ENCODE measurements around the gene SENP6. TPM values are rescaled to one million over a fixed set of nuclear protein-coding genes. Genes with fewer than 3 reads are reported as not detected.

SENP6 gene, protein sequence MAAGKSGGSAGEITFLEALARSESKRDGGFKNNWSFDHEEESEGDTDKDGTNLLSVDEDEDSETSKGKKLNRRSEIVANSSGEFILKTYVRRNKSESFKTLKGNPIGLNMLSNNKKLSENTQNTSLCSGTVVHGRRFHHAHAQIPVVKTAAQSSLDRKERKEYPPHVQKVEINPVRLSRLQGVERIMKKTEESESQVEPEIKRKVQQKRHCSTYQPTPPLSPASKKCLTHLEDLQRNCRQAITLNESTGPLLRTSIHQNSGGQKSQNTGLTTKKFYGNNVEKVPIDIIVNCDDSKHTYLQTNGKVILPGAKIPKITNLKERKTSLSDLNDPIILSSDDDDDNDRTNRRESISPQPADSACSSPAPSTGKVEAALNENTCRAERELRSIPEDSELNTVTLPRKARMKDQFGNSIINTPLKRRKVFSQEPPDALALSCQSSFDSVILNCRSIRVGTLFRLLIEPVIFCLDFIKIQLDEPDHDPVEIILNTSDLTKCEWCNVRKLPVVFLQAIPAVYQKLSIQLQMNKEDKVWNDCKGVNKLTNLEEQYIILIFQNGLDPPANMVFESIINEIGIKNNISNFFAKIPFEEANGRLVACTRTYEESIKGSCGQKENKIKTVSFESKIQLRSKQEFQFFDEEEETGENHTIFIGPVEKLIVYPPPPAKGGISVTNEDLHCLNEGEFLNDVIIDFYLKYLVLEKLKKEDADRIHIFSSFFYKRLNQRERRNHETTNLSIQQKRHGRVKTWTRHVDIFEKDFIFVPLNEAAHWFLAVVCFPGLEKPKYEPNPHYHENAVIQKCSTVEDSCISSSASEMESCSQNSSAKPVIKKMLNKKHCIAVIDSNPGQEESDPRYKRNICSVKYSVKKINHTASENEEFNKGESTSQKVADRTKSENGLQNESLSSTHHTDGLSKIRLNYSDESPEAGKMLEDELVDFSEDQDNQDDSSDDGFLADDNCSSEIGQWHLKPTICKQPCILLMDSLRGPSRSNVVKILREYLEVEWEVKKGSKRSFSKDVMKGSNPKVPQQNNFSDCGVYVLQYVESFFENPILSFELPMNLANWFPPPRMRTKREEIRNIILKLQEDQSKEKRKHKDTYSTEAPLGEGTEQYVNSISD
- polyA plus RNA-seq (2012; ENCODE audit: insufficient read depth, insufficient read length, low read depth) = 27.0 TPM

DNA sequence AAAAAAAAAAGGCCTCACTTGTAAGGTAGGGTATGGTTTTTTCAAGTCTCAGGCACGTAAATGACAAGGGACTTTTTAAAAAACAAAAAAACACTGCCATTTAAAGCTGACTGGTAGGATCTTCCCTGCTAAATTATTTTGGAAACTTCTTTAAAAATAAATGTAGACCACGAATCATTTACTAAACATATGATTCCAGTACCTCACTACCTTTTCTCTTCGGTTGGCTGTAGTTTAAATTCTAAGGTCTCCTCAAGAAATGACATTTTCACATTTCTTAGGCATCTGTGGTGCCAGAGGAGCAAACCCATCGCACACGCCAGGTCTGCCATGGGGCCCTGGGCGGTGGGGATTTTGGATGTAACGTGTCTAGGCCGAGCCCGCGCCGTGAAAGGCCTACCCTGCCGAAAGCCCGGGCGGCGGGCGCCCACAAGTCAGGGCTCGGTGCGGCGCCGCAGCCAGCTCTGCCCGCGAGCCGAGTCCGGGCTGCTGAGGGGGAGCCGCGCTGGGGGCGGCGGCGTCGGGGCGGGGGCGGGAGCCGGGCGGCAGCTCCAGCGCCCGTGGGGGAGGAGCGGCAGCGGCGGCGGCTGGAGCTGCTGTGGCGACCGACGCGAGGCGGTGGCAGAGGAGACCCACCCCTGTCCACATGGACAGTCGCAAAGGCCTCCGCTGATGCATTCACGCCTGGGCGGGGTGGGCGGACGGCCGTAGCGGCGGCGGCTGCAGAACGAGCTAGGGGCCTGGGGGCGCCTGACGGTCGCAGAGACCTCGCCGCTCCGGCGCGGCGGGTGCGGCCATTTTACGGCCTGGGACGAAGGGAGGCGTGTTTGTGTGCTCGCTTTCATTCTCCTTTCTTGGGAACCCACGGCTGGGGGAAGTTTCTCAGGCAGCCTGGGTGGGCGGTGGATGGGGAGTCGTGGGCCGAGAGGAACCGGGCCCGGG, at the start of gene SENP6:
Gene SENP6, plus strand, starts transcription at position 577 of the 942 bp plus-strand sequence. CDS start 645 bp downstream, outside the sequence.
- TF ChIP-seq, protein P1, sequence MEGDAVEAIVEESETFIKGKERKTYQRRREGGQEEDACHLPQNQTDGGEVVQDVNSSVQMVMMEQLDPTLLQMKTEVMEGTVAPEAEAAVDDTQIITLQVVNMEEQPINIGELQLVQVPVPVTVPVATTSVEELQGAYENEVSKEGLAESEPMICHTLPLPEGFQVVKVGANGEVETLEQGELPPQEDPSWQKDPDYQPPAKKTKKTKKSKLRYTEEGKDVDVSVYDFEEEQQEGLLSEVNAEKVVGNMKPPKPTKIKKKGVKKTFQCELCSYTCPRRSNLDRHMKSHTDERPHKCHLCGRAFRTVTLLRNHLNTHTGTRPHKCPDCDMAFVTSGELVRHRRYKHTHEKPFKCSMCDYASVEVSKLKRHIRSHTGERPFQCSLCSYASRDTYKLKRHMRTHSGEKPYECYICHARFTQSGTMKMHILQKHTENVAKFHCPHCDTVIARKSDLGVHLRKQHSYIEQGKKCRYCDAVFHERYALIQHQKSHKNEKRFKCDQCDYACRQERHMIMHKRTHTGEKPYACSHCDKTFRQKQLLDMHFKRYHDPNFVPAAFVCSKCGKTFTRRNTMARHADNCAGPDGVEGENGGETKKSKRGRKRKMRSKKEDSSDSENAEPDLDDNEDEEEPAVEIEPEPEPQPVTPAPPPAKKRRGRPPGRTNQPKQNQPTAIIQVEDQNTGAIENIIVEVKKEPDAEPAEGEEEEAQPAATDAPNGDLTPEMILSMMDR (IDR thresholded peaks at IDR 0.05; ENCODE audit: low read depth, low read length) = no peak
- Histone ChIP-seq H3K4me3 (ENCODE audit: low read depth, low read length) (peak within 1 kb of the TSS; percentile 95), H3K27me3 (no peaks in the 10 kb centered on the region), H3K36me3 (no peaks in the 10 kb centered on the region; the same call in none of the 2 replicates), H3K4me1 (peaks cover 6% of the 10 kb centered on the region; the same call in 1 of the 2 replicates), H3K9me3 (no peaks in the 10 kb centered on the region)
- DNase-seq = peak; percentile 90

DNA sequence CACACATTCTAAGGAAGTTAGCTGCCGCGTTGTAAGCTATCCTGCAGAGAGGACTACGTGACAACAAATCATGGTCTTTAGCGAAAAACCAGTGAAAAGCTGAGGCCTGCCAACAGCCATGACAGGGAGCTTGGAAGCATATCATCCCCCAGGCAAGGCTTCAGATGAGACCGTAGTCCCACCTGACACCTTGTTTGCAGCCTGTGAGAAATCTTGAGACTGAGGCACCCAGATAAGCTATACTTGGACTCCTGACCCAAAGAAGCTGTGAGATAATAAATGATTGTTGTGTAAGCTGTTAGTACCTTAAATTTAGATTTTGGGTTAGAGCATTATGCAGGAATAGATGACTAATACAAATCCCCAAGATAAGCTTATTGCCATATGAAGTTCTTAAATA, 45.4 kb upstream of the SENP6 start:
- Histone ChIP-seq H3K4me1 (peaks cover 6% of the 10 kb centered on the region), H3K4me3 (ENCODE audit: low read depth, low read length) (no peak overlapping the region), H3K36me3 (no peaks in the 10 kb centered on the region), H3K9me3 (no peaks in the 10 kb centered on the region), H3K27me3 (no peaks in the 10 kb centered on the region)
- TF ChIP-seq, protein P1 (IDR thresholded peaks at IDR 0.05; ENCODE audit: low read depth, low read length) = no peak
- no peak for DNase-seq

DNA sequence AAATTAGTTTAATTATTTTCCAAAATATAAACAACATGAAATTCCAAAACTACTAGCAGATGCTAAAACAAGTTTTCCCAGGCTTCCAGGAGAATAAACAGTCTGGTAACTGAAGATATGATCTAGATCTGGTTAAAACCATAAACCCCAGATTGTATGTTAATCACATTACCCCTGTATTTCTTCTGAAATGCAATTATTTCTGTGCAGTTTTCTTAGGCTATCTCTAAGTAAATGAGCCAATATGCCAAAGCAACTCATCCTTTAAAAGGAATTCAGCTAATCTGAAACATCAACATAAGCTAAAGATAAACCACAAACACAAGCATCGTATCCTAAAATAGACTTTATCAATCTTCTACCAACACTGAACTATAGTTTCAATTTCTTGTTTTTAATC, 44.6 kb upstream of the SENP6 start:
- TF ChIP-seq, protein P1 (IDR thresholded peaks at IDR 0.05; ENCODE audit: low read depth, low read length) = no peak
- Histone ChIP-seq H3K27me3 (no peaks in the 10 kb centered on the region), H3K4me3 (ENCODE audit: low read depth, low read length) (no peak overlapping the region), H3K4me1 (peaks cover 6% of the 10 kb centered on the region), H3K9me3 (no peaks in the 10 kb centered on the region), H3K36me3 (no peaks in the 10 kb centered on the region)
- DNase-seq = no peak

DNA sequence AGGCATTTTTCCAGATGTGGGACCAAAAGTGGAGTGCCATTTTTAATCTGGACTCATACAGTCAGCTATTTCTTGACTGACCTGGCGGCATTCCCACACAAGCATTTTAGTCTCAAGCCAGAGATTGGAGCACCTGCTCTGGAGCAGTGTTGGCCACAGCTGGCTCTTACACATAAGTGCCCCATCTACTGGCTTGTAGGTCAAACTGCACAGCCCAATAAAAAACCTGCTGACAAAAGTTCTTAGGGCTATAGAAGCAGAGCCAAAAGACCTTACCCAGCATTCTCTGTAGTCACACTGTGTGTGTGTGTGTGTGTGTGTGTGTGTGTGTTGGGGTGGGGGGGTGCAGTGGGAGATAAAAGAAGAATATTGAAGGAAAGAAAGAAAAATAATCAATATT, 38.6 kb upstream of the SENP6 start:
- TF ChIP-seq, protein P1 (IDR thresholded peaks at IDR 0.05; ENCODE audit: low read depth, low read length) = peak; percentile 76
- Histone ChIP-seq H3K27me3 (no peaks in the 10 kb centered on the region), H3K4me3 (ENCODE audit: low read depth, low read length) (no peak overlapping the region), H3K36me3 (no peaks in the 10 kb centered on the region), H3K9me3 (0 out of 2 replicates have a peak, but pooled peaks cover 3% of the 10 kb centered on the region), H3K4me1 (no peaks in the 10 kb centered on the region)
- DNase-seq = peak; percentile 42

DNA sequence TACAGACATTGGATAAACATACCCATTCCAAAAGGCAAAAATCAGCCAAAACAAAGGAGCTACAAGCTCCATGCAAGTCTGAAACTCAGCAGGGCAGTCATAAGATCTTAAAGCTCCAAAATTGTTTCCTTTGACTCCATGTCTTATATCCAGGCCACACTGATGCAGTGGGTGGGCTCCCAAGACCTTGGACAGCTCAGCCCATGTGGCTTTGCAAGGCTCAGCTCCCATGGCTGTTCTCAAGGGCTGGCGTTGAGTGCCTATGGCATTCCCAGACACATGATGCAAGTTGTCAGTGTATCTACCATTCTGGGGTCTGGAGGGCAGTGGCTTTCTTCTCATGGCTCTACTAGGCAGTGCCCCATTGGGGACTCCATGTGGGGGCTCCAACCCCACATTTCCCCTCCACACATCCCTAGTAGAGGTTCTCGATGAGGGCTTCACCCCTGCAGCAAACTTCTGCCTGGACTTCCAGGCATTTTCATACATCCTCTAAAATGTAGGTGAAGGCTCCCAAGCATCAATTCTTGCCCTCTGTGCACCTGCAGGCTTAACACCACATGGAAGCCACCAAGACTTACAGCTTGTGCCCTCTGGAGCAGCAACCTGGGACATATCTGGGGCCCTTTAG, 35.4 kb upstream of the SENP6 start:
- no peaks in the 10 kb centered on the region for H3K27me3 ChIP-seq
- TF ChIP-seq, protein P1 (IDR thresholded peaks at IDR 0.05; ENCODE audit: low read depth, low read length) = no peak
- DNase-seq = no peak
- H3K4me1 ChIP-seq = no peaks in the 10 kb centered on the region
- 0 out of 2 replicates have a peak, but pooled peaks cover 3% of the 10 kb centered on the region for H3K9me3 ChIP-seq
- H3K4me3 ChIP-seq (ENCODE audit: low read depth, low read length) = no peak overlapping the region
- no peaks in the 10 kb centered on the region for H3K36me3 ChIP-seq

All from BE2C (cell line).